Tibial nerve (tissue), 3 donors: ENCODE data around the gene PDK1.

ENCODE experiments used
- CTCF ChIP-seq, 5 experiments: fragments of 200-600 bp in 3 of 5; fragments of 450-650 bp in 2 of 5; sonication (generic) in 3 of 5; IDR thresholded peaks; one replicate each; pipeline ENCODE4 v1.5.1; 2016 to 2019; ENCODE audit warnings: antibody characterized with exemption in 5 of 5, mild to moderate bottlenecking in 3 of 5, moderate library complexity in 2 of 5
- POLR2A ChIP-seq, 2 donors: fragments of 450-650 bp; IDR thresholded peaks; one replicate each; pipeline ENCODE4 v1.6.1; 2017; ENCODE audit warnings: antibody characterized with exemption in 2 of 2, mild to moderate bottlenecking in 2 of 2, moderate library complexity in 2 of 2

GRCh38 chr2:172655838-172656573 lies 100.1 kb downstream of the PDK1 start:
- TF ChIP-seq CTCF (IDR thresholded peaks at IDR 0.05) (no peak), POLR2A (IDR thresholded peaks at IDR 0.05) (no peak)
